GM19395 (cell line): Measurements from ENCODE around the gene ARF1.

Source experiments
- ATAC-seq: cut with Tn5 transposase; IDR thresholded peaks from one replicate; pipeline ENCODE4 v1.9.1; 2021; ENCODE audit warnings: mild to moderate bottlenecking, moderate library complexity; ENCODE audit not compliant: unreplicated experiment

The ARF1 gene

GRCh38 chr1:228082214-228082917 lies at the start of gene ARF1:
Gene ARF1 (plus strand): TSS chr1:228082708. CDS start chr1:228097115, 14,407 bp downstream.
- ATAC-seq: peak; percentile 73

GRCh38 chr1:228033376-228033775 lies 49.1 kb upstream of the ARF1 start:
- no peak for ATAC-seq

- no peak for ATAC-seq
Measured at GRCh38 chr1:228034954-228035837, 47.3 kb upstream of the ARF1 start.

- no peak for ATAC-seq
Measured at GRCh38 chr1:228035844-228036243, 46.7 kb upstream of the ARF1 start.

GRCh38 chr1:228036701-228037231 lies 45.7 kb upstream of the ARF1 start:
- ATAC-seq: no peak

- peak; percentile 86 for ATAC-seq
Measured at GRCh38 chr1:228037401-228038386, 44.8 kb upstream of the ARF1 start.

- no peak for ATAC-seq
Measured at GRCh38 chr1:228038387-228039005, 44.0 kb upstream of the ARF1 start.

- no peak for ATAC-seq
Measured at GRCh38 chr1:228039006-228039903, 43.3 kb upstream of the ARF1 start.

GRCh38 chr1:228039986-228040385 lies 42.5 kb upstream of the ARF1 start:
- no peak for ATAC-seq

GRCh38 chr1:228041316-228041715 lies 41.2 kb upstream of the ARF1 start:
- ATAC-seq: no peak

- ATAC-seq: no peak
Measured at GRCh38 chr1:228042508-228042907, 40.0 kb upstream of the ARF1 start.

GRCh38 chr1:228043281-228043848 lies 39.1 kb upstream of the ARF1 start:
- ATAC-seq: no peak

GRCh38 chr1:228044961-228045360 lies 37.5 kb upstream of the ARF1 start:
- ATAC-seq: no peak

GRCh38 chr1:228045405-228045804 lies 37.1 kb upstream of the ARF1 start:
- ATAC-seq: no peak

- no peak for ATAC-seq
Measured at GRCh38 chr1:228045871-228046270, 36.6 kb upstream of the ARF1 start.

GRCh38 chr1:228046421-228047182 lies 35.9 kb upstream of the ARF1 start:
- ATAC-seq: no peak

GRCh38 chr1:228047183-228047466 lies 35.4 kb upstream of the ARF1 start:
- ATAC-seq: no peak

- ATAC-seq: no peak
Measured at GRCh38 chr1:228048120-228048519, 34.4 kb upstream of the ARF1 start.
